Activated T-helper 2 cell treated with anti-CD3 and anti-CD28 coated beads, Interferon-gamma antibody, Interleukin-2, Interleukin-4, amounts not matched to agents 10 μg/mL and 5 μg/mL and 100 μg/mL, durations not matched to agents 14 hours and 24 hours and 36 hours (primary cell): Measurements from ENCODE around the gene TBC1D10A. TPM values are rescaled to one million over a fixed set of nuclear protein-coding genes. Genes with fewer than 3 reads are reported as not detected.

Experiments
- DNase-seq: peaks from one replicate; pipeline ENCODE4 v3.0.0; 2021; ENCODE audit warnings: low spot score
- H3K27ac Mint-ChIP-seq: one replicate; pipeline ENCODE4 v1.8.0; 2021; ENCODE audit warnings: mixed read lengths
- H3K27me3 Mint-ChIP-seq: one replicate; pipeline ENCODE4 v1.8.0; 2021; ENCODE audit warnings: low read depth, mixed read lengths
- H3K36me3 Mint-ChIP-seq: one replicate; pipeline ENCODE4 v1.8.0; 2021; ENCODE audit warnings: low read depth, mixed read lengths
- H3K4me1 Mint-ChIP-seq: one replicate; pipeline ENCODE4 v1.8.0; 2021; ENCODE audit warnings: low read depth, mixed read lengths
- H3K4me3 Mint-ChIP-seq: one replicate; pipeline ENCODE4 v1.8.0; 2021; ENCODE audit warnings: low read depth, mild to moderate bottlenecking, moderate library complexity, mixed read lengths
- H3K9me3 Mint-ChIP-seq: one replicate; pipeline ENCODE4 v1.8.0; 2021; ENCODE audit warnings: mixed read lengths
- intact Hi-C: fragments of 100-400 bp; cut with micrococcal nuclease; formaldehyde crosslinking; loops from one replicate; pipeline ENCODE4 v1.15.1; 2023
- total RNA-seq: library from RNA; stranded (reverse); gene quantifications from 2 replicates; pipeline ENCODE4 v1.2.3, GENCODE V29; 2022

Gene TBC1D10A
- total RNA-seq, 1 donor from 2014 or later, result 26.8 TPM

GRCh38 chr22:30247974-30248373 is 78.8 kb downstream of the TBC1D10A start:
- H3K27ac Mint-ChIP-seq, result peak overlapping the region; percentile 84
- H3K4me1 Mint-ChIP-seq, result peaks cover 72% of the 10 kb centered on the region
- H3K36me3 Mint-ChIP-seq, result peaks cover 33% of the 10 kb centered on the region
- no peak for DNase-seq
- H3K9me3 Mint-ChIP-seq, result no peaks in the 10 kb centered on the region
- peak overlapping the region; percentile 79 for H3K4me3 Mint-ChIP-seq
- no peaks in the 10 kb centered on the region for H3K27me3 Mint-ChIP-seq
- intact Hi-C loops, result loop anchor here (2.0 kb wide), 4 partner anchors 19 to 139 kb away; partner anchors contain the start of gene OSM

- DNase-seq, result no peak
- Mint-ChIP-seq H3K4me3 (peak overlapping the region; percentile 79), H3K4me1 (peaks cover 72% of the 10 kb centered on the region), H3K27ac (peak overlapping the region; percentile 84), H3K36me3 (peaks cover 37% of the 10 kb centered on the region), H3K9me3 (no peaks in the 10 kb centered on the region), H3K27me3 (no peaks in the 10 kb centered on the region)
- intact Hi-C loops, result loop anchor here (2.0 kb wide), 4 partner anchors 19 to 139 kb away; partner anchors contain the start of gene OSM
Measured at GRCh38 chr22:30247561-30247960, 79.2 kb downstream of the TBC1D10A start.

GRCh38 chr22:30246814-30247376 is 79.8 kb downstream of the TBC1D10A start:
- Mint-ChIP-seq H3K9me3 (no peaks in the 10 kb centered on the region), H3K4me1 (peaks cover 67% of the 10 kb centered on the region), H3K36me3 (peaks cover 44% of the 10 kb centered on the region), H3K27ac (peak overlapping the region; percentile 84), H3K4me3 (peak overlapping the region; percentile 79), H3K27me3 (no peaks in the 10 kb centered on the region)
- no peak for DNase-seq
- intact Hi-C loops, result loop anchor here (2.0 kb wide), 4 partner anchors 20 to 138 kb away; partner anchors contain the start of gene OSM

- Mint-ChIP-seq H3K9me3 (no peaks in the 10 kb centered on the region), H3K4me1 (peaks cover 66% of the 10 kb centered on the region), H3K27me3 (no peaks in the 10 kb centered on the region), H3K36me3 (peaks cover 51% of the 10 kb centered on the region), H3K27ac (peak within 1 kb of the TSS; percentile 99), H3K4me3 (peak within 1 kb of the TSS; percentile 99)
- intact Hi-C loops, result loop anchor here (2.0 kb wide), 4 partner anchors 21 to 137 kb away; partner anchors contain the start of gene OSM
- peak; percentile 65 for DNase-seq
Measured at GRCh38 chr22:30245985-30246813, 80.5 kb downstream of the TBC1D10A start, which contains the start of gene LIF. Gene LIF (minus strand): TSS chr22:30246759. CDS start chr22:30246695, 64 bp downstream.

- Mint-ChIP-seq H3K4me3 (peak overlapping the region; percentile 99), H3K4me1 (peaks cover 65% of the 10 kb centered on the region), H3K27me3 (no peaks in the 10 kb centered on the region), H3K27ac (peak overlapping the region; percentile 99), H3K9me3 (no peaks in the 10 kb centered on the region), H3K36me3 (peaks cover 59% of the 10 kb centered on the region)
- intact Hi-C loops, result no loop called here
- no peak for DNase-seq
Measured at GRCh38 chr22:30245181-30245984, 81.4 kb downstream of the TBC1D10A start.

- no peaks in the 10 kb centered on the region for H3K9me3 Mint-ChIP-seq
- H3K4me1 Mint-ChIP-seq, result peaks cover 57% of the 10 kb centered on the region
- no peak for DNase-seq
- H3K4me3 Mint-ChIP-seq, result peak overlapping the region; percentile 99
- no peaks in the 10 kb centered on the region for H3K27me3 Mint-ChIP-seq
- peaks cover 60% of the 10 kb centered on the region for H3K36me3 Mint-ChIP-seq
- intact Hi-C loops, result no loop called here
- H3K27ac Mint-ChIP-seq, result peak overlapping the region; percentile 99
Measured at GRCh38 chr22:30244641-30245040, 82.1 kb downstream of the TBC1D10A start.

GRCh38 chr22:30244066-30244465 is 82.7 kb downstream of the TBC1D10A start:
- DNase-seq, result no peak
- no peaks in the 10 kb centered on the region for H3K9me3 Mint-ChIP-seq
- no peaks in the 10 kb centered on the region for H3K27me3 Mint-ChIP-seq
- H3K4me3 Mint-ChIP-seq, result peak overlapping the region; percentile 99
- intact Hi-C loops, result no loop called here
- peak overlapping the region; percentile 99 for H3K27ac Mint-ChIP-seq
- H3K4me1 Mint-ChIP-seq, result peaks cover 56% of the 10 kb centered on the region
- H3K36me3 Mint-ChIP-seq, result peaks cover 63% of the 10 kb centered on the region

GRCh38 chr22:30243661-30244060 is 83.1 kb downstream of the TBC1D10A start:
- Mint-ChIP-seq H3K4me1 (peaks cover 59% of the 10 kb centered on the region), H3K27me3 (no peaks in the 10 kb centered on the region), H3K36me3 (peaks cover 63% of the 10 kb centered on the region), H3K4me3 (peak overlapping the region; percentile 99), H3K9me3 (no peaks in the 10 kb centered on the region), H3K27ac (peak overlapping the region; percentile 99)
- DNase-seq, result no peak
- intact Hi-C loops, result no loop called here

Other genes with a start within 250 kb of the TBC1D10A start
- gene HORMAD2, start 246.5 kb downstream of the TBC1D10A start, total RNA-seq, result 0.48 and 0.53 TPM in 2 replicates
- 919 and 932 TPM in 2 replicates for gene LIF, start 80.2 kb downstream of the TBC1D10A start, total RNA-seq
- gene OSM, start 60.1 kb downstream of the TBC1D10A start, total RNA-seq, result 148 and 152 TPM in 2 replicates
- 11.1 TPM in 2 replicates for gene CASTOR1, start 37.4 kb downstream of the TBC1D10A start, total RNA-seq
- gene SF3A1, start 30.0 kb upstream of the TBC1D10A start, total RNA-seq, result 287 and 325 TPM in 2 replicates
- gene CCDC157, start 30.1 kb upstream of the TBC1D10A start, total RNA-seq, result 3.2 and 4.3 TPM in 2 replicates
- 17.2 and 19.3 TPM in 2 replicates for gene RNF215, start 60.5 kb upstream of the TBC1D10A start, total RNA-seq
- 32.7 and 36.2 TPM in 2 replicates for gene SEC14L2, start 70.1 kb upstream of the TBC1D10A start, total RNA-seq
- gene MTFP1, start 98.8 kb upstream of the TBC1D10A start, total RNA-seq, result 72.2 and 77.3 TPM in 2 replicates
- gene SEC14L3, start 145.1 kb upstream of the TBC1D10A start, total RNA-seq, result not detected in 2 replicates
- gene SEC14L4, start 178.8 kb upstream of the TBC1D10A start, total RNA-seq, result not detected in 2 replicates
- 0.05 TPM in 1 of 2 replicates, not detected in the other for gene SEC14L6, start 219.8 kb upstream of the TBC1D10A start, total RNA-seq
- not detected in 2 replicates for gene GAL3ST1, start 247.7 kb upstream of the TBC1D10A start, total RNA-seq